HFF-Myc (cell line): ENCODE measurements around the gene FMNL2.
A peak's percentile ranks its signal among the peaks of the same experiment; 100 is the strongest.

Experiments used
- DNase-seq: peaks from one replicate; pipeline ENCODE4 v3.0.0-alpha.2; 2011; ENCODE audit warnings: low read depth; ENCODE audit errors: extremely low read depth
- H3K4me3 ChIP-seq: replicated peaks from 2 replicates; pipeline ENCODE4 v1.5.1; 2011; ENCODE audit warnings: low read depth, mild to moderate bottlenecking, control low read depth, low read length
- TF ChIP-seq, protein P1 (sequence below): IDR thresholded peaks from 2 replicates; pipeline ENCODE4 v1.5.1; 2012; ENCODE audit warnings: mild to moderate bottlenecking, low read depth, low read length, control low read depth; ENCODE audit errors: missing control alignments

The FMNL2 gene

DNA sequence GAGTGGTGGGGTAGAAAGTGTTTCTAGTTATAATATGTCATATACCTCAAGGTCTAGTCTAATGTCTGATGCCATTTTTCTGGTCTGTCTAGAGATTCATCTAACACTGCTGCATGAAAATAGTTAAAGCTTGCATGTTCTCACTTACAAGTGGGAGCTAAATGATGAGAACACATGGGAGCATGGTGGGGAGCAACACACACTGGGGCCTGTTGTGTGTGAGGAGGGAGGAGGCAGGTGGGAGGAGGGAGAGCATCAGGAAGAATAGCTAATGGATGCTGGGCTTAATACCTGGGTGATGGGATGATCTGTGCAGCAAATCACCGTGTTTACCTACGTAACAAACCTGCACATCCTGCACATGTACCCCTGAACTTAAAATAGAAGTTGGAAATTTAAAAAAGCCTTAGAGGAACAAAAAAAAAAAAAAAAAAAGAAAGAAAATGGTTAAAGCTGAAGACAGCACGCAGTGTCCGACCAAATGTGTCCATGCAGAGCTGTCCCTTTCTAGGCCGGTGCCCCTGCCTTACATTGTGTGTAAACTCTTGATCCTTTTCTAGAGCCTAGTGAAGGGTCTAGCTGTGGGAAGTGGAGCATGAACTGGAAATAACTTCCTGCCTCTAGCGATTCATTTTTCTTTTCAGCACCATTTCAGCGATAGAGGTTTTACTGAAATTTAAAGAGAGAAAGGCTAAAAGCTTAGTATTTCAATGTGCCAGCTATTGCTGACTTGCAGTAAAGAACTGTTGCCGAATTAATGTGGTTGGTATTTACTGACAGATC is 94.0 kb downstream of the FMNL2 start:
- no peak overlapping the region for H3K4me3 ChIP-seq
- DNase-seq, result no peak
- TF ChIP-seq, protein P1, sequence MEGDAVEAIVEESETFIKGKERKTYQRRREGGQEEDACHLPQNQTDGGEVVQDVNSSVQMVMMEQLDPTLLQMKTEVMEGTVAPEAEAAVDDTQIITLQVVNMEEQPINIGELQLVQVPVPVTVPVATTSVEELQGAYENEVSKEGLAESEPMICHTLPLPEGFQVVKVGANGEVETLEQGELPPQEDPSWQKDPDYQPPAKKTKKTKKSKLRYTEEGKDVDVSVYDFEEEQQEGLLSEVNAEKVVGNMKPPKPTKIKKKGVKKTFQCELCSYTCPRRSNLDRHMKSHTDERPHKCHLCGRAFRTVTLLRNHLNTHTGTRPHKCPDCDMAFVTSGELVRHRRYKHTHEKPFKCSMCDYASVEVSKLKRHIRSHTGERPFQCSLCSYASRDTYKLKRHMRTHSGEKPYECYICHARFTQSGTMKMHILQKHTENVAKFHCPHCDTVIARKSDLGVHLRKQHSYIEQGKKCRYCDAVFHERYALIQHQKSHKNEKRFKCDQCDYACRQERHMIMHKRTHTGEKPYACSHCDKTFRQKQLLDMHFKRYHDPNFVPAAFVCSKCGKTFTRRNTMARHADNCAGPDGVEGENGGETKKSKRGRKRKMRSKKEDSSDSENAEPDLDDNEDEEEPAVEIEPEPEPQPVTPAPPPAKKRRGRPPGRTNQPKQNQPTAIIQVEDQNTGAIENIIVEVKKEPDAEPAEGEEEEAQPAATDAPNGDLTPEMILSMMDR, result no peak

DNA sequence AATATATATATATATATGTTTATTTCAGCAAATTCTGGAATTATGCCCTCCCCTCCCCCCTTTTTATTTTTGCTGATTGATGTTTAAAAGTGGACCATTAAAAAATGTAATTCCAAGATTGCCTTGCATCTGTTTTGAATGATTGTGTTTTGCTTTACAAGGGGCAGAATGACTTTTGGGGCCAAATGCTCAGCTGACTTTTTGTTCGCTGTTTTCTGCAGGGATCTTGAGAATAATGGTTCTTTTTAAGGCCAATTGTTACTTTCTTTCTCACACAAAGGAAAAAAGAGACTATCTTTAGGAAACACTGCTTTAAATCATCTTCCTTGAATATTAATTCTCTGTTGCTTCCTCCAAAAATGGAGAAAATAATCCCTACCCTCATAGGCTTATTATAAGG is 95.9 kb downstream of the FMNL2 start:
- TF ChIP-seq, protein P1, result no peak
- no peak for DNase-seq
- H3K4me3 ChIP-seq, result no peak overlapping the region

DNA sequence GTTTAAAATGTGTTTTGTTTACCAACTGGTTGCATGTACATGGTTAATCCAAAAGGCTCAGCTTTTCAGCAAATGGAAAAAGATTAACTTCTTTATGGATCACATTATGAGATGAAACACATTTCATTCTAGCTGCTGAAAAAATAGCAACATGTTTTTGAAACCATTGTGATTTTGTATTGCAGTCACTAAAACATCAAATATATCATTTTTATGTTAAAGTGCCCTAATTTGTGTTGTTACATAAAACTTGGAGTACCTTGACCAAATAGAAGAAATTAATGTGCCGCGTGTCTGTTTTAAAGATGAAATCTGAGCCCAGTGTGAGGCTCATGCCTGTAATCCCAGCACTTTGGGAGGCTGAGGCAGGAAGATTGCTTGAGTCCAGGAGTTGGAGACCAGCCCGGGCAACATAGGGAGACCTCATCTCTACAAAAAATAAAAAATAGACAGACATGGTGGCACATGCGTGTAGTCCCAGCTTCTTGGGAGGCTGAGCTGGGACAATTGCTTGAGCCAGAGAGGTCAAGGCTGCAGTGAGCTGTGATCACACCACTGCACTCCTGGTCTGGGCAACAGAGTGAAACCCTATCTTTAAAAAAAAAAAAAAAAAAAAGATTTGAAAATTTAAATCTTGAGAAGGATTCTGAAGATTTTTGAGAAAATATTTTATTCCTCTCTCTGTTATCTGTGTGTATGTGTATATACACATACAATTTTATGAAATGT is 96.6 kb downstream of the FMNL2 start:
- DNase-seq, result no peak
- H3K4me3 ChIP-seq, result no peak overlapping the region
- TF ChIP-seq, protein P1, result no peak

DNA sequence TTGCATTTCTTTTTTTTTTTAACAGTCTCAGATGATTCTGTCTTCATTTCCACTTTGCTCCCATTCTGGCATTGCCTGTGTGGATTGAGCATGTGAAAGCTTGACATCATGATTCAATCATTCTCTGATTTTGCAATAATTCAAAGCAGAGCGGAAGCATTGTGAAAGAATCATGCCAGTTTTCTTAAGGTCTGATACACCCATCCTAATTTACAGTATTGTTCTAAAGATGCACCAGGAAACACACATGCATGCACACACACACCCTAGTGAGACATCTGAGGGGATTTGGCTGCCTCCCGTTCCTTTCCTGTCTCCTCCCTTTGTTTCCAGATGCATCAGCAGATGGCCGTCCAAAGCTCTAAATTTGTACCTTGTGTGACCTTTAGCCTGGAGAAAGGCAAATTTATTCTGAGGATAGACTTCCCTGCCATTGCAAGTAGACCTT is 97.3 kb downstream of the FMNL2 start:
- peak; percentile 69 for DNase-seq
- TF ChIP-seq, protein P1, result no peak
- no peak overlapping the region for H3K4me3 ChIP-seq

DNA sequence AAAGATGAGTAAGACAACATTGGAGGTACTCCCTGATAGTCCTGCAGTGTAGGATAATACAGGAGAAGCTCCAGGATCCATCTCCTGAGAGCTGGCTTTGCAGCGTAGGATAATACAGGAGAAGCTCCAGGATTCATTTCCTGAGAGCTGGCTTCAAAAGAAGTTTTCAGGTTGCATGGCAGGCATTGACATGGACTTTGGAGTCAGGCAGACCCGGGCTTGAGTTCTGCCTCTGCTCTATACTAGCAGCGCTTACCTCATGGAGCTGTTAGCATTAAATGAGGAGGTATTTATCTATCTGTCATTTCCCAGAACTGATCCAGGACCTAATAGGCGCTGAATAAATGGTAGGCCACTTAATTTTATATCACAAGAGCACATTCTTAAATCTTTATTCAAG is 97.8 kb downstream of the FMNL2 start:
- no peak overlapping the region for H3K4me3 ChIP-seq
- TF ChIP-seq, protein P1, result no peak

DNA sequence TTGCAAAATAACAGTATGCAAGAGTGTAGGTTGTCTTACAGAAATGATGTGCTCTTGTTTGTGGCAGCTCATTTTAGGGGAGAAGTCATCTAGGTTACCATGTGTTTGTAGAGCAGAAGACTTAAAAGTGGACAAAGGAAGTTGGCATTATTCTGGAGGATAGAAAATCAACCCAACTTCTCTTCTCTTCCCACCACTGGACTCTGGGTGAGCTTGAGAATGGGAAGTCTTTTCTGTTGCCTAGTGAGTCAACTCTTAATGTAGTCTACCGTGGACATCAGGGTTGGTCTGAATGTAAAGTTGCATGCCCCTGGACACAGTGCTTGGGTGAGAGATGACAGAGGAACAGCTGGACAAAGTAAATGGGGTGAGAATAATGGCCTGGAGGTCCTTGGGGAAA is 98.3 kb downstream of the FMNL2 start:
- no peak for DNase-seq

More for the DNA sequence above, 97.8 kb downstream of the FMNL2 start:
- DNase-seq, result no peak

More for the DNA sequence above, 98.3 kb downstream of the FMNL2 start:
- TF ChIP-seq, protein P1, result no peak
- H3K4me3 ChIP-seq, result no peak overlapping the region
